MM.1S (cell line): Measurements from ENCODE around the gene TNIP1.

ENCODE experiments used
- DNase-seq: peaks from one replicate; pipeline ENCODE4 v3.0.0-alpha.2; 2015
- H2AFZ ChIP-seq: fragments of 300-600 bp; sonication (generic); 2 replicates; pipeline ENCODE4 v1.6.0; 2016; ENCODE audit warnings: antibody characterized with exemption, low read length
- H3F3A ChIP-seq: fragments of 300-600 bp; sonication (generic); 2 replicates; pipeline ENCODE4 v1.6.1; 2016; ENCODE audit warnings: mild to moderate bottlenecking, antibody characterized with exemption, low read length, moderate library complexity, mixed read lengths; ENCODE audit not compliant: insufficient read depth
- H3K27ac ChIP-seq: fragments of 300-600 bp; sonication (generic); 2 replicates; pipeline ENCODE4 v1.5.1; 2016; ENCODE audit warnings: mild to moderate bottlenecking, low read length
- H3K27me3 ChIP-seq: fragments of 300-600 bp; sonication (generic); replicated peaks from 2 replicates; pipeline ENCODE4 v1.6.0; 2016; ENCODE audit warnings: low read length; ENCODE audit not compliant: insufficient read depth
- H3K36me3 ChIP-seq: fragments of 300-600 bp; sonication (generic); replicated peaks from 2 replicates; pipeline ENCODE4 v1.6.1; 2016; ENCODE audit warnings: mild to moderate bottlenecking, low read length, mixed read lengths; ENCODE audit not compliant: insufficient read depth
- H3K4me1 ChIP-seq: fragments of 300-600 bp; sonication (generic); 2 replicates; pipeline ENCODE4 v1.6.1; 2016; ENCODE audit warnings: low read length, mixed read lengths
- H3K4me2 ChIP-seq: fragments of 300-600 bp; sonication (generic); 2 replicates; pipeline ENCODE4 v1.6.0; 2016; ENCODE audit warnings: low read depth, low read length
- H3K4me3 ChIP-seq: fragments of 300-600 bp; sonication (generic); 2 replicates; pipeline ENCODE4 v1.5.1; 2016; ENCODE audit warnings: low read length, mixed read lengths
- H3K79me2 ChIP-seq: fragments of 300-600 bp; sonication (generic); 2 replicates; pipeline ENCODE4 v1.6.1; 2016; ENCODE audit warnings: mixed run types, low read length, mixed read lengths
- H3K9ac ChIP-seq: fragments of 300-600 bp; sonication (generic); 2 replicates; pipeline ENCODE4 v1.6.1; 2016; ENCODE audit warnings: low read length, mixed read lengths
- H3K9me2 ChIP-seq: fragments of 300-600 bp; sonication (generic); replicated peaks from 2 replicates; pipeline ENCODE4 v1.6.1; 2016; ENCODE audit warnings: mild to moderate bottlenecking, low read length, mixed read lengths; ENCODE audit not compliant: insufficient read depth
- H3K9me3 ChIP-seq: fragments of 300-600 bp; sonication (generic); replicated peaks from 2 replicates; pipeline ENCODE4 v1.6.1; 2016; ENCODE audit warnings: mild to moderate bottlenecking, low read length, mixed read lengths; ENCODE audit not compliant: insufficient read depth
- H4K20me1 ChIP-seq: fragments of 300-600 bp; sonication (generic); 2 replicates; pipeline ENCODE4 v1.6.1; 2016; ENCODE audit warnings: mild to moderate bottlenecking, low read length, moderate library complexity, mixed read lengths; ENCODE audit not compliant: insufficient read depth
- EZH2 ChIP-seq: fragments of 300-600 bp; sonication (generic); optimal IDR thresholded peaks from 2 replicates; pipeline ENCODE3; 2017; ENCODE audit warnings: low read depth, mild to moderate bottlenecking, antibody characterized with exemption, low read length, mixed read lengths
- EZH2phosphoT487 ChIP-seq: fragments of 300-600 bp; sonication (generic); IDR thresholded peaks from 2 replicates; pipeline ENCODE4 v1.6.1; 2018; ENCODE audit warnings: antibody characterized with exemption, low read length
- TF ChIP-seq, protein P1 (sequence below): fragments of 300-600 bp; sonication (generic); IDR thresholded peaks from 2 replicates; pipeline ENCODE4 v1.5.1; 2016; ENCODE audit warnings: antibody characterized with exemption, low read length, mixed read lengths

Gene TNIP1

DNA sequence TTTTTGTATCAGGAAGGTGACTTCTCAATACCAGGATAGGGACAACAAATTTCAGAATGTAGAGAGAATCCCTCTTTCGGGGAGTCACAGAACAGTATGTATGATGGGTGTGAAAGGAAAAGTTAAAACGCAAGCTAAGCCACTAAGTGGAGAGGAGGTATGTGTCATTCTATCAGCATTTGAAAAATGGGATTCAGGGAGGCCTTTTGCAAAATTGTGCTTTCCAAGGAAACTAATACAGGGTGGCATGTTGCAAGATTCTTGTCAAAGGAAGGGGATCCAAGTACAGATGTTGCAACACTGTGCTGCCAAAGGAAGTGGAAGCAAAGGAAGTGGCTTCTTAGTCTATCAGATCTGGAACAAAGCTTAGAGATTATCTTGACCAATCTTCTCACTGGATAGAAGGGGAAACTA lies 12.6 kb upstream of the TNIP1 start:
- Histone ChIP-seq H3K4me1 (peaks cover 42% of the 10 kb centered on the region), H3K4me3 (peak overlapping the region; percentile 35), H4K20me1 (no peaks in the 10 kb centered on the region), H3K9ac (peak overlapping the region; percentile 64), H3K4me2 (peak overlapping the region; percentile 86), H2AFZ (no peak overlapping the region), H3K9me3 (no peaks in the 10 kb centered on the region), H3K9me2 (no peaks in the 10 kb centered on the region), H3F3A (peaks cover 41% of the 10 kb centered on the region), H3K27ac (peak overlapping the region; percentile 85), H3K27me3 (no peaks in the 10 kb centered on the region), H3K79me2 (no peaks in the 10 kb centered on the region), H3K36me3 (no peaks in the 10 kb centered on the region)
- DNase-seq: peak; percentile 34
- TF ChIP-seq, protein P1, sequence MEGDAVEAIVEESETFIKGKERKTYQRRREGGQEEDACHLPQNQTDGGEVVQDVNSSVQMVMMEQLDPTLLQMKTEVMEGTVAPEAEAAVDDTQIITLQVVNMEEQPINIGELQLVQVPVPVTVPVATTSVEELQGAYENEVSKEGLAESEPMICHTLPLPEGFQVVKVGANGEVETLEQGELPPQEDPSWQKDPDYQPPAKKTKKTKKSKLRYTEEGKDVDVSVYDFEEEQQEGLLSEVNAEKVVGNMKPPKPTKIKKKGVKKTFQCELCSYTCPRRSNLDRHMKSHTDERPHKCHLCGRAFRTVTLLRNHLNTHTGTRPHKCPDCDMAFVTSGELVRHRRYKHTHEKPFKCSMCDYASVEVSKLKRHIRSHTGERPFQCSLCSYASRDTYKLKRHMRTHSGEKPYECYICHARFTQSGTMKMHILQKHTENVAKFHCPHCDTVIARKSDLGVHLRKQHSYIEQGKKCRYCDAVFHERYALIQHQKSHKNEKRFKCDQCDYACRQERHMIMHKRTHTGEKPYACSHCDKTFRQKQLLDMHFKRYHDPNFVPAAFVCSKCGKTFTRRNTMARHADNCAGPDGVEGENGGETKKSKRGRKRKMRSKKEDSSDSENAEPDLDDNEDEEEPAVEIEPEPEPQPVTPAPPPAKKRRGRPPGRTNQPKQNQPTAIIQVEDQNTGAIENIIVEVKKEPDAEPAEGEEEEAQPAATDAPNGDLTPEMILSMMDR: peak; percentile 33
- no peak for TF ChIP-seq EZH2

- Histone ChIP-seq H3K9me2 (no peaks in the 10 kb centered on the region), H3K36me3 (no peaks in the 10 kb centered on the region), H3F3A (peaks cover 36% of the 10 kb centered on the region), H3K27me3 (no peaks in the 10 kb centered on the region), H3K4me1 (peaks cover 42% of the 10 kb centered on the region), H3K9ac (no peak overlapping the region), H3K27ac (peak overlapping the region; percentile 85; the same call in 1 of the 2 replicates), H3K9me3 (no peaks in the 10 kb centered on the region), H4K20me1 (no peaks in the 10 kb centered on the region), H3K79me2 (no peaks in the 10 kb centered on the region), H3K4me3 (no peak overlapping the region), H2AFZ (no peak overlapping the region), H3K4me2 (no peak overlapping the region)
- TF ChIP-seq EZH2phosphoT487 (no peak), EZH2 (no peak)
- TF ChIP-seq, protein P1: no peak
- no peak for DNase-seq
These were observed 11.9 kb upstream of the TNIP1 start for GRCh38 chr5:151092762-151093161.

- no peak overlapping the region for H3K27ac ChIP-seq
- no peaks in the 10 kb centered on the region for H3K36me3 ChIP-seq
- DNase-seq: no peak
- H4K20me1 ChIP-seq: no peaks in the 10 kb centered on the region
- peaks cover 43% of the 10 kb centered on the region for H3K4me1 ChIP-seq
- no peaks in the 10 kb centered on the region for H3K9me3 ChIP-seq
- H3F3A ChIP-seq: peaks cover 21% of the 10 kb centered on the region
- no peak overlapping the region for H3K4me3 ChIP-seq
- no peak overlapping the region for H2AFZ ChIP-seq
- no peaks in the 10 kb centered on the region for H3K79me2 ChIP-seq
- no peaks in the 10 kb centered on the region for H3K9me2 ChIP-seq
- H3K27me3 ChIP-seq: no peaks in the 10 kb centered on the region
- no peak overlapping the region for H3K4me2 ChIP-seq
- H3K9ac ChIP-seq: no peak overlapping the region
- TF ChIP-seq EZH2 (no peak), EZH2phosphoT487 (no peak)
- TF ChIP-seq, protein P1: no peak
These were observed 8.9 kb upstream of the TNIP1 start for GRCh38 chr5:151089726-151090125.

DNA sequence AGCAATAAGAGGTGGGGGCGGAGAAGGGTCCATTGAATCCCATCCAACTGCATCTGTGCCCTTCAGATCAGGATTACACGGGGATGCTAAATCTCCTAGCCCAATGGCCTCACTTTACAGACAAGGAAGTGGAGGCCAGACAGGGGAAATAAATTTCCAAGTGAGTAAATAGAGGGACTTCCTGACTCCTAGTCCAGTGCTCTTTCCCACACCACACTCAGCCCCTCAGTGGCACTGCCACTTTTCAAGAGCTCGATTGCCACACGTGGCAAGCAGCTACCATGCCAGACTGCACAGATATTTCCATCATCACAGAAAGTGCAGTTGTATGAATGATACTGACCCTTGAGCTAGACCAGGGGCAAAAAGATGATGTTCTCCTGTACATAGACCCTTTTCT lies 8.2 kb upstream of the TNIP1 start:
- Histone ChIP-seq H3K4me3 (no peak overlapping the region), H3K4me2 (no peak overlapping the region), H3K27me3 (no peaks in the 10 kb centered on the region), H4K20me1 (no peaks in the 10 kb centered on the region), H3K4me1 (peaks cover 42% of the 10 kb centered on the region), H3K9me3 (no peaks in the 10 kb centered on the region), H3K9ac (no peak overlapping the region), H3K79me2 (no peaks in the 10 kb centered on the region), H2AFZ (no peak overlapping the region), H3F3A (peaks cover 18% of the 10 kb centered on the region), H3K36me3 (no peaks in the 10 kb centered on the region), H3K27ac (no peak overlapping the region), H3K9me2 (no peaks in the 10 kb centered on the region)
- TF ChIP-seq, protein P1: no peak
- TF ChIP-seq EZH2phosphoT487 (no peak), EZH2 (no peak)
- DNase-seq: no peak
